HG02678 (cell line): ENCODE results near the gene TFAP2D.

ENCODE experiments used
- ATAC-seq: cut with Tn5 transposase; IDR thresholded peaks from one replicate; pipeline ENCODE4 v1.9.1; 2021; ENCODE audit warnings: mild to moderate bottlenecking, moderate library complexity; ENCODE audit not compliant: unreplicated experiment

TFAP2D gene

DNA sequence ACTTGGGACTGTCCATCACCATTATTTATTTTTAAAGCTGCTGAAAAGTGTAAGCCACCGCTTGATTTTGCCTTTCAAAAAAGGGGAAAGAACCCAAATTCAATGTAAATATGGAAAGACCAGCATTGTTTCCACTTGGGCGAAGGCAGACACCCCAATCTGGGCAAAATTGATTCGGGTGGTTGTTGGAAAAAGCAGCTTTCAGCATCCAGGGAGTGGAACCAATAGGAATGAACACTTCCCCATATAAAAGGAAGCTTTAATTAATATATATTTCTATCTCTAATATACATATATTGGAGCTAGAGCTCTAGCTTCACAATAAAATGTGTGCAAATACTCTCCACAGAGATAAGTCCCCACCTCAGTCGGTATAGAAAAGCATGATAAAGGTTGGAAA is at the start of gene TFAP2D:
Gene TFAP2D, plus strand, starts transcription at position 301 of the 400 bp plus-strand sequence. CDS start 530 bp downstream, outside the sequence.
- ATAC-seq: no peak

DNA sequence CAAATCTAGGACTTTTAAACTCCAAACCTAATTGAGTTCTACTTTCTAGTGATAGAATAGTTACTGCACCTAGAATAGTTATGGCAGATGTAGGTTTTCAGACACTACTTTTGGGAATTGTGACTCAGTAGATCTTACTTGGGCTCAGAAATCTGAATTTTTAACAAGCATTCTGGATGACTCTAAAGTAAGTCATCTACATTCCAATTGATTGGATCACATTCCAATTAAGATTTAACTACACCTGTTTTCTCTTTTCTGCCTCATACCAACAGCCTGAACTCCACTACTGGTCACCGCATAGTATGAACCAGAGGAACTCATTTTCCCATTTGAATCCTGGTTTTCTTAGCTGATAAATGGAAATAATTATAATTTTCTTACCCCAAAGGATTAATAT is 49.5 kb upstream of the TFAP2D start:
- ATAC-seq: no peak

GRCh38 chr6:50666089-50666488 is 47.2 kb upstream of the TFAP2D start:
- ATAC-seq: no peak

DNA sequence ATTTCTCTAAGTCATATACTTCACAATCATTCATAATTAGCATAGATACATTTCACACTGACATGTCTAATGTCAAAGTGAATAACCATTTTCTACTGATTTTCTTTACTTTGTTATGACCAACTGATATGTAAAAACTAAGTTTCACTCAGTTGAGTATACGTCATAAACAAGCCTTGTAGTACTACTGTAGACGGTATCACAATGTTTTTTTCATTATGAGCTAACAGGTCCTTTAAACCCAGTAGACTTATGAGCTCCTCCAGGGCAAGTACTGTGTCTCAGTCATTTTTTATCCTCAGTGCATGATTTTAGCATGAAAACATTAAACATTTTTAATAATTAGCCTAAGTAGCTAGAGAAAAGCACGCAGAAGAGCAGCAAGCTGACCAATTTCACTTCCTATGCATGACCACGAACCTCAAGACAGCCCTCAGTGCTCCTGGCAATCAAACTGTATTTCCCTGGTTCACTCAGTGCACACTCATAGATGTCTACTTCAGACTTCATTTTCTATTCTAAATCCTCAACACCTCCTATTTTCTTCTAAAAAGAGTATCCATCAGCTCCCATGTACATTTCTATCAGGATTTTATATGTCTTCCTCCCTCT is 32.0 kb upstream of the TFAP2D start:
- ATAC-seq: peak; percentile 77

DNA sequence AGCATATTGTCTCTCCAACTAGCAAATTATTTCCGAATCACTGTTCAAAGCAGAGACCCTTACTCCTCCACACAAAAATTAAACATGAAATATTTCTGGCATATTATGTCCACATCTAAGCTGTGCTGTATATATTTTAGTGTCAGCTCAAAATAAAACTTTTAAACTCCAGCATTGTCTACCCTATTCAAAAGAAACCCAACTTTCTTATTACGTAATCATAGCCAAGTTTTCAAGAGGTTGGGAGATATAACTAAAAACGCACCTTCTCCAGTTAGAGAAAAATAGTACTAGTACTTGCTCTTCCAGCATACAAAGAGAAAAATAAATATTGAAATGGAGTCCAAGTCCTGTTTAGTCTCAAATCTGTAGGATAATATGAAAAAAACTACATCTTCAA is 24.1 kb upstream of the TFAP2D start:
- ATAC-seq: no peak

- ATAC-seq: no peak
Observed at GRCh38 chr6:50691814-50692495, 21.4 kb upstream of the TFAP2D start.

DNA sequence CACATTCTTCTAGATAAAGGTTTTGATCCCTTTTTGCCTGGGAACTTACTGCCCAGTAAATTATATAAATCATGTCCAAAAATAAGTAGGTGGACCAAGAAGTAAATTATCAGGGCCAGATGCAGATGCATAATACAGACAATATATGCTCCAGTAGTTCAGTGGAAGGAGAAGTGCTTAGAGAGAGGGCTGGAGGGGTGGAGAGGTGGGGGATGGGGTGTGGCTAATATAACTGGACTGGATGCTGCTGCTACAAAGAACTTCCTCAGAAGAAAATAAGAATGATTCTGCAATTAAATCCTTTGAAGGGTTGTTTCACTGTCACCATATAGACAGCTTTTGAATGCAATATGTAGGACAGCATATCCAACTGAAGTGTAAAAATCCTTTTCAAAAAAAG is 14.8 kb upstream of the TFAP2D start:
- ATAC-seq: no peak

DNA sequence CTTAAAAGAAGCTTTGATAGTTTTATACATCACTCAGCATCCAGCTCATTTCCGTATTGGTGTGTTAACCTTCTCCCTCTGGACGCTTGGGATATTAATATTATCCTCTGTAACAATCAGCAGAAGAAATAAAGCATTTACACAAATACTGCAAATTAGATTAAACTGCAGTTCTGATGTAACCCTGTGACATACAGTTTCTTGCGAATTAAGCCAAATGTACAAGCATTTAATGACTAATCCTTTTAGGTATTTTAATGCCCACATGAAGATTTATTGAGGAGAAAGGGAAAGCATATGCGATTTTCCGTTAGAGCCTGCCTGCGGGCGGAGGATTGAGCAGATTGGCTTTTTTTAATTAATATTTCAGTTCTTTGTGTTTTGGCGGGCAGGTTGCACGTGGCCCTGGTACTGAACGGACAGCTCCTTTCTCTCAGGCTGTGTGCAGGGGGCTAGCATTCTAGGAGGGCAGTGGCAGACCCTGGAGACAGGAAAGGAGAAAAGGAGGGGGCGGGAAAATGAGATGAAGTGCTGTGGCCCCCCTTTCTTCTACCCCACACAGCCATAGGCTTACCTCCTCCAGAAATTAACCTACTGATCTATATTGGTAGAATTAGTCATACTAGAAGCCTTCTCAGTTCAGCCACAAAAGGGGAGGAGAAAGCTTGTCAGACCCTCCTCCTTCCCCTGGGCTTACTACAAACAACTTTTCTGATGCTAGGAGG is 14.1 kb upstream of the TFAP2D start:
- no peak for ATAC-seq

DNA sequence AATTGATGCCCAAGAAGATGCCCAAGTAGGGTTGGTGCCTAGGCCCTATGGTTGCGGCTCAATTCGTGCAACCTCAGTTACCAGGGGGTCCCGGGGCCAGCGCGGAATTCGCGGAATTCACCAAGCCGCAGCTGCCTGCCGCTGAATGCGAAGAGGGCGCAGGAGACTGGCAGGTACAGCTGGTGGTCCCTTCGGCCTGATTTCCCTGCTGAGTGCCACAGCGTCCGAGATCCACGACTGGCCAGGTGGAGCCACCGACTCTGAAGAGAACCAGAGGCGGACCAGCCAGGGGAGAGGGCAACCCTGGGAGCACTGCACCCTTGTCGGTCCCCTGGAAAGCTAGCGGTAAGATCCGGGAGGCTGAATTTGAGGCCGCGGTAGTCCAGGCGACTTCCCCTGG is 6.8 kb upstream of the TFAP2D start:
- ATAC-seq: no peak

GRCh38 chr6:50707191-50707590 is 6.1 kb upstream of the TFAP2D start:
- no peak for ATAC-seq

DNA sequence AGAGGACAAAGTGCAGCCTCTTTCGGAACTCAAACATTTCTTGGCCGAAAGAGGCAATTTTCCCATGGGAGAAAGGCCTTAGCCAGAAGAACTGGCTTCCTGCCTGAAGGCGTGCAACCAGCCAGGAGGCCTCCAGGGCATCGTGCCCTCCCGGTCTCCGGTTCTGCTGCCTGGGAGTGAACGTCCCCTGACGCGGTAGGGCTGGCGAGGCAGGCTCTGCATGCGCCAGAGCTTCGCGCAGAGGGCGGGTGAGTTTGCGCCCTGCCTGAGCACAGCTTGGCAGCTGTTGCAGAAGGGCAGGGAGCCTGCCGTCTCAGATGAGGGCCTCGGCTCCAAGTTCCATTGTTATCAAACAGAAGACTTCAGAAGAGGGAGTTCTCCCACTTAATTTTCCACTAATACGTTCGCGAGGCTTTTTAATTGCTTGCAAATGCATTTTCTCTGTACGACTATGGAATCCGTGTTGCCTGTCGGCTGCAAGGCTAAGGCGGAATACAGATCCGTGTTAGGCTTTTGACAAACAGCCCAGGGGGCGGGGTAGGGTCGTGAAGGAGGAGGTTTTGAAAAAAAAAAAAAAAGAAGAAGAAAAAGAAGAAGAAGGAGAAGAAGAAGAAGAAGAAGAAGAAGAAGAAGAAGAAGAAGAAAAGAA is 5.5 kb upstream of the TFAP2D start:
- no peak for ATAC-seq

GRCh38 chr6:50708664-50709365 is 4.5 kb upstream of the TFAP2D start:
- no peak for ATAC-seq

GRCh38 chr6:50709366-50709734 is 4.0 kb upstream of the TFAP2D start:
- ATAC-seq: no peak

DNA sequence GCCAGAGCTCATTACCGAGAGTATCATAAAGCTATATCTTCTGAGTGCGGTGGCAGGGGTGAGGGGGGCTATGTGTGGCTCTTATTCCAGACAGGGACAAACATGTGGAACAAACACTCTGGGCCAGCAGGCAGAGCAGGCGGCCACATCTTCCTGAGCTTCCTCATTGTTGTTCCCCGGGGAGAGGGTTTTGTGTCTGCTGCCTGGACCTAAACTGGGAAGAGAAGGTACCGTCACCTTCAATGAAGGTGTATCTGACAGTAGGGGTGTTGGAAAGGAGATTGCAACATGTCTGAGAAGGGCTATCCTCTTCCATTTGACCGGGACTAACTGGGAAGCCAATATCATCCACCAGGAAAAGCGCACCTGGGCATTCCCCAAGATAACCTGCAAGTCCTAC is 1.6 kb upstream of the TFAP2D start:
- ATAC-seq: no peak

GRCh38 chr6:50712291-50712690 is 1.0 kb upstream of the TFAP2D start:
- ATAC-seq: no peak

- no peak for ATAC-seq
Observed at GRCh38 chr6:50713977-50714486, 706 bp downstream of the TFAP2D start.

DNA sequence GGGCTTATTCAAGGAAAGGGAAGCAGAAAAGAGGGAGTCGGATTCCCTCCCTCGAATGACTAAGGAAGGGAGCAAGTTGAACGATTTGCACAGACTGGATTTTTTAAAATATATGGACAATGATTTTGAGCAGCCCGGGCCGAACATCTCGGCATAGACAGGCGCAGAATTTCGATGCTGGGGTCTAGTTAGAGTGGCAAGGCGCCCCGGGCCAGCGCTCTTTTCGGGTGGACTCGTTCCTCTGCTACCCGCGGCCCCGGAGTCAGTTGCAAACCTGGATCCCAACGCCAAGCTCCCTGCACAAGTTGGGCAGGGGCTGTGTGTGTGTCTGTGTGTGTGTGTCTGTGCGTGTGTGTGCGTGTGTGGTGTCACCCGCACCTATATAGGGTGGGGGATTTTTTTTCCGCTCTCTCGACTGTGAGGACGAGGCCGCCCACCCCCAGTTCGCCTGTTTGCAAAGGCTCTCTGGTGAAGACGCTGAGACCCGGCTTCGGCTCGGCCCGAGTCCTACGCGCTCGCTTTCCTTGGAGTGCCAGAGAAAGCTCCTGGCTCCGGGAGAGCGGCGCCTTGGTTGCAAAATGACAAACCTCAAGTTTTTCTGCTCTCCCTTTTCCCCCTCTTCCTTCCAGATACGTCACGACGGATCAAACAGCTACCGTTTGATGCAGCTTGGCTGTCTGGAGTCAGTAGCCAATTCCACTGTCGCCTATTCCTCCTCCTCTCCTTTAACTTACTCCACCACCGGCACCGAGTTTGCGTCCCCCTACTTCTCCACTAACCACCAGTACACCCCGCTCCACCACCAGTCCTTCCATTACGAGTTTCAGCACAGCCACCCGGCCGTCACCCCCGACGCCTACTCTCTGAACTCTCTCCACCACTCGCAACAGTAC is 1.4 kb downstream of the TFAP2D start:
- ATAC-seq: no peak

- ATAC-seq: no peak
Observed at GRCh38 chr6:50716899-50717509, 3.7 kb downstream of the TFAP2D start.

GRCh38 chr6:50717734-50718457 is 4.6 kb downstream of the TFAP2D start:
- ATAC-seq: no peak
